ENCODE results near the gene MTOR.

Gene MTOR

GRCh38 chr1:11227106-11228077 lies 35.0 kb downstream of the MTOR start:
- no peak for DNase-seq (ENCODE audit: low read depth, low spot score)
- no peak overlapping the region for H3K9ac ChIP-seq (ENCODE audit: insufficient read length)
- peak overlapping the region; percentile 19; the same call in 1 of the 2 replicates for H3K27ac ChIP-seq
- H3K4me3 ChIP-seq, result no peak overlapping the region
- H3K36me3 ChIP-seq (ENCODE audit: insufficient read depth, low read length), result peaks cover 63% of the 10 kb centered on the region
- no peak for TF ChIP-seq EZH2 (IDR thresholded peaks at IDR 0.05)
- TF ChIP-seq FOXP2 (optimal IDR thresholded peaks at IDR 0.05; ENCODE audit: control extremely low read depth, extremely low read length, insufficient read depth), result no peak
- TF ChIP-seq POLR2AphosphoS5 (IDR thresholded peaks at IDR 0.05; ENCODE audit: borderline replicate concordance, low read depth, low read length), result no peak
- no peaks in the 10 kb centered on the region for H3K9me3 ChIP-seq (ENCODE audit: low read depth, low read length)

- Histone ChIP-seq H3K27ac (no peak overlapping the region), H3K36me3 (ENCODE audit: insufficient read depth, low read length) (peaks cover 64% of the 10 kb centered on the region), H3K4me3 (no peak overlapping the region), H3K9me3 (ENCODE audit: low read depth, low read length) (no peaks in the 10 kb centered on the region), H3K9ac (ENCODE audit: insufficient read length) (no peak overlapping the region)
- TF ChIP-seq FOXP2 (optimal IDR thresholded peaks at IDR 0.05; ENCODE audit: control extremely low read depth, extremely low read length, insufficient read depth), result no peak
- no peak for TF ChIP-seq POLR2AphosphoS5 (IDR thresholded peaks at IDR 0.05; ENCODE audit: borderline replicate concordance, low read depth, low read length)
- no peak for DNase-seq (ENCODE audit: low read depth, low spot score)
Observed at GRCh38 chr1:11216074-11216473, 46.3 kb downstream of the MTOR start.

- Histone ChIP-seq H3K9me3 (ENCODE audit: low read depth, low read length) (no peaks in the 10 kb centered on the region), H3K27ac (no peak overlapping the region), H3K9ac (ENCODE audit: insufficient read length) (no peak overlapping the region), H3K36me3 (ENCODE audit: insufficient read depth, low read length) (peaks cover 69% of the 10 kb centered on the region), H3K4me3 (no peak overlapping the region)
- no peak for DNase-seq (ENCODE audit: low read depth, low spot score)
- TF ChIP-seq FOXP2 (optimal IDR thresholded peaks at IDR 0.05; ENCODE audit: control extremely low read depth, extremely low read length, insufficient read depth) (no peak), POLR2AphosphoS5 (IDR thresholded peaks at IDR 0.05; ENCODE audit: borderline replicate concordance, low read depth, low read length) (no peak), EZH2 (IDR thresholded peaks at IDR 0.05) (no peak)
Observed at GRCh38 chr1:11215381-11216005, 46.9 kb downstream of the MTOR start.

- no peak overlapping the region for H3K9ac ChIP-seq (ENCODE audit: insufficient read length)
- no peak overlapping the region for H3K4me3 ChIP-seq
- H3K36me3 ChIP-seq (ENCODE audit: insufficient read depth, low read length), result peaks cover 69% of the 10 kb centered on the region
- DNase-seq (ENCODE audit: low read depth, low spot score), result no peak
- no peak overlapping the region for H3K27ac ChIP-seq
- TF ChIP-seq EZH2 (IDR thresholded peaks at IDR 0.05), result no peak
- TF ChIP-seq FOXP2 (optimal IDR thresholded peaks at IDR 0.05; ENCODE audit: control extremely low read depth, extremely low read length, insufficient read depth), result no peak
- no peak for TF ChIP-seq POLR2AphosphoS5 (IDR thresholded peaks at IDR 0.05; ENCODE audit: borderline replicate concordance, low read depth, low read length)
- no peaks in the 10 kb centered on the region for H3K9me3 ChIP-seq (ENCODE audit: low read depth, low read length)
Observed at GRCh38 chr1:11214698-11215380, 47.5 kb downstream of the MTOR start.

- Histone ChIP-seq H3K27ac (no peak overlapping the region), H3K36me3 (ENCODE audit: insufficient read depth, low read length) (peaks cover 82% of the 10 kb centered on the region), H3K9ac (ENCODE audit: insufficient read length) (no peak overlapping the region), H3K4me3 (no peak overlapping the region), H3K9me3 (ENCODE audit: low read depth, low read length) (no peaks in the 10 kb centered on the region)
- no peak for DNase-seq (ENCODE audit: low read depth, low spot score)
- no peak for TF ChIP-seq FOXP2 (optimal IDR thresholded peaks at IDR 0.05; ENCODE audit: control extremely low read depth, extremely low read length, insufficient read depth)
- TF ChIP-seq EZH2 (IDR thresholded peaks at IDR 0.05), result no peak
- TF ChIP-seq POLR2AphosphoS5 (IDR thresholded peaks at IDR 0.05; ENCODE audit: borderline replicate concordance, low read depth, low read length), result no peak
Observed at GRCh38 chr1:11211925-11212587, 50.3 kb downstream of the MTOR start.

DNA sequence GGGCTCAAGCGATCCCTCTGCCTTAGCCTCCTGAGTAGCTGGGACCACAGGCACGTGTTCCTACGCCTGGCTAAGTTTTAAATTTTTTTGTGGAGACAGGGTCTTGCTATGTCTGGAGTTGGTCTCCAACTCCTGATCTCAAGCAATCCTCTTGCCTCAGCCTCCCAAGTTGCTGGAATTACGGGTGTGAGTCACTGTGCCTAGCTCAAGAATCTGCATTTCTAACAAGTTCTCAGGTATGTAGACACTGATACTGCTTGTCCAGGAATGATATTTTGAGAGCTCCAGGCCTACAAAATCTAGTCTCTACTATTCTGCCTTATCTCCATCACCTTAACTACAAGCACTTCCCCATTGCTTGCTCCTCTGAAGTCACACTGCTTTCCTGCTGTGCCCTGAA lies 50.9 kb downstream of the MTOR start:
- Histone ChIP-seq H3K9me3 (ENCODE audit: low read depth, low read length) (no peaks in the 10 kb centered on the region), H3K27ac (no peak overlapping the region), H3K4me3 (no peak overlapping the region), H3K36me3 (ENCODE audit: insufficient read depth, low read length) (peaks cover 81% of the 10 kb centered on the region), H3K9ac (ENCODE audit: insufficient read length) (no peak overlapping the region)
- TF ChIP-seq FOXP2 (optimal IDR thresholded peaks at IDR 0.05; ENCODE audit: control extremely low read depth, extremely low read length, insufficient read depth) (no peak), POLR2AphosphoS5 (IDR thresholded peaks at IDR 0.05; ENCODE audit: borderline replicate concordance, low read depth, low read length) (no peak), EZH2 (IDR thresholded peaks at IDR 0.05) (no peak)
- no peak for DNase-seq (ENCODE audit: low read depth, low spot score)

DNA sequence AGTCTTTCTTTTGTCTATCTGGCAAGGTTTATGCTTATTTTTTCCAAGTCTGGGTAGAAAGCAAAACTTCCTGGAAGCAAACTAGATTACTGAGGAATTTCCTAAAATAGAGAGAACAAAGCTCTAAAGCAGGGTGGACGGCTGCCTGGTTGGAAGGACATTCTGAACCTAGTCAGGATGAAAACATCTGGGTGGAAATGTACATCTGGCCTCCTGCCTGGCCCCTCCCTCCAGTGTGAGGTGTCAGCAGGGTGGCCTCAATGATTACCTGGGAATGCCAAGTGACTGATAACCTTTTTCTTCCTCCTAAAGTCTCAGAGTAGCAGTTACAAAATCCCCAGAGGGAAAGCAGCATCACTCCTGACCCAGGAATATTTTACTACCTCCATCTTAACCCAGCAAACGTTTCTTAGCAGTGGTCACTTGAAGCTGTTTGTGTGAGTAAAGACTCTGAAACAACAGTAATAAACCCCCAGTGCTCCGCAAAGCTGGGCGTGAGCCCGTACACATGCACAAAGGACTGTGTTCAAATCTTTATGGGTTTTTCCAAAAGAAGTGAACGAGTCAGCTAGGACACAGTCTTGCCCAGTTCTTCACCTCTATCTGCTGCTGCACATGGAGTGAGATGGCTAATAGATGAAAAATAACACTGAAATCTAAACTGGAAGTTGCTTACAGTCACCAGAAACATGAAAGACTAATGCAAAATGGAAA lies 54.3 kb downstream of the MTOR start:
- no peak overlapping the region for H3K9ac ChIP-seq (ENCODE audit: insufficient read length)
- H3K36me3 ChIP-seq (ENCODE audit: insufficient read depth, low read length), result peaks cover 69% of the 10 kb centered on the region
- H3K4me3 ChIP-seq, result no peak overlapping the region
- no peaks in the 10 kb centered on the region for H3K9me3 ChIP-seq (ENCODE audit: low read depth, low read length)
- DNase-seq (ENCODE audit: low read depth, low spot score), result no peak
- no peak for TF ChIP-seq EZH2 (IDR thresholded peaks at IDR 0.05)
- no peak for TF ChIP-seq POLR2AphosphoS5 (IDR thresholded peaks at IDR 0.05; ENCODE audit: borderline replicate concordance, low read depth, low read length)
- TF ChIP-seq FOXP2 (optimal IDR thresholded peaks at IDR 0.05; ENCODE audit: control extremely low read depth, extremely low read length, insufficient read depth), result no peak
- no peak overlapping the region for H3K27ac ChIP-seq
